ENCODE measurements around the gene SBF2.
A peak's percentile ranks its signal among the peaks of the same experiment; 100 is the strongest.
"Not testable (repeated sequence)": the region's sequence is repeated elsewhere in the genome, so short reads cannot be mapped to it uniquely, and the experiment has no call there.

SBF2 gene

GRCh38 chr11:9905960-9906791 lies 387.8 kb downstream of the SBF2 start:
- Histone ChIP-seq H3K27me3 (ENCODE audit: control insufficient read depth, insufficient read depth, low read length) (no peaks in the 10 kb centered on the region), H3K27ac (ENCODE audit: low read depth, low read length) (peak overlapping the region; percentile 95), H3K9me3 (ENCODE audit: control insufficient read depth, insufficient read depth, low read length) (no peaks in the 10 kb centered on the region), H3K4me3 (ENCODE audit: low read depth, low read length) (peak overlapping the region; percentile 15; the same call in 1 of the 2 replicates), H3K4me1 (ENCODE audit: control insufficient read depth, insufficient read depth, low read length) (peaks cover 46% of the 10 kb centered on the region), H3K9ac (ENCODE audit: low read depth, low read length) (peak overlapping the region; percentile 46), H3K36me3 (ENCODE audit: control insufficient read depth, insufficient read depth, low read length) (no peaks in the 10 kb centered on the region)

GRCh38 chr11:9905501-9905951 lies 388.5 kb downstream of the SBF2 start:
- H3K36me3 ChIP-seq (ENCODE audit: control insufficient read depth, insufficient read depth, low read length) = no peaks in the 10 kb centered on the region
- H3K27me3 ChIP-seq (ENCODE audit: control insufficient read depth, insufficient read depth, low read length) = no peaks in the 10 kb centered on the region
- peak overlapping the region; percentile 46 for H3K9ac ChIP-seq (ENCODE audit: low read depth, low read length)
- no peaks in the 10 kb centered on the region for H3K9me3 ChIP-seq (ENCODE audit: control insufficient read depth, insufficient read depth, low read length)
- peak overlapping the region; percentile 15; the same call in 1 of the 2 replicates for H3K4me3 ChIP-seq (ENCODE audit: low read depth, low read length)
- peak overlapping the region; percentile 95 for H3K27ac ChIP-seq (ENCODE audit: low read depth, low read length)
- peaks cover 48% of the 10 kb centered on the region for H3K4me1 ChIP-seq (ENCODE audit: control insufficient read depth, insufficient read depth, low read length)

- Histone ChIP-seq H3K27me3 (ENCODE audit: control insufficient read depth, insufficient read depth, low read length) (no peaks in the 10 kb centered on the region), H3K4me3 (ENCODE audit: low read depth, low read length) (no peak overlapping the region), H3K27ac (ENCODE audit: low read depth, low read length) (peak overlapping the region; percentile 33), H3K9me3 (ENCODE audit: control insufficient read depth, insufficient read depth, low read length) (no peaks in the 10 kb centered on the region), H3K4me1 (ENCODE audit: control insufficient read depth, insufficient read depth, low read length) (peaks cover 48% of the 10 kb centered on the region), H3K36me3 (ENCODE audit: control insufficient read depth, insufficient read depth, low read length) (no peaks in the 10 kb centered on the region), H3K9ac (ENCODE audit: low read depth, low read length) (no peak overlapping the region)
Observed at GRCh38 chr11:9903579-9903978, 390.4 kb downstream of the SBF2 start.

GRCh38 chr11:9901943-9902342 lies 392.1 kb downstream of the SBF2 start:
- Histone ChIP-seq H3K27ac (ENCODE audit: low read depth, low read length) (peak overlapping the region; percentile 42), H3K36me3 (ENCODE audit: control insufficient read depth, insufficient read depth, low read length) (no peaks in the 10 kb centered on the region), H3K4me1 (ENCODE audit: control insufficient read depth, insufficient read depth, low read length) (peaks cover 38% of the 10 kb centered on the region)

GRCh38 chr11:9900253-9900652 lies 393.8 kb downstream of the SBF2 start:
- not testable (repeated sequence) for H3K27me3 ChIP-seq (ENCODE audit: control insufficient read depth, insufficient read depth, low read length); H3K27ac ChIP-seq (ENCODE audit: low read depth, low read length); H3K4me3 ChIP-seq (ENCODE audit: low read depth, low read length); H3K9ac ChIP-seq (ENCODE audit: low read depth, low read length); H3K36me3 ChIP-seq (ENCODE audit: control insufficient read depth, insufficient read depth, low read length); H3K9me3 ChIP-seq (ENCODE audit: control insufficient read depth, insufficient read depth, low read length)
- peaks cover 21% of the 10 kb centered on the region for H3K4me1 ChIP-seq (ENCODE audit: control insufficient read depth, insufficient read depth, low read length)

More at GRCh38 chr11:9901943-9902342, 392.1 kb downstream of the SBF2 start:
- Histone ChIP-seq H3K4me3 (ENCODE audit: low read depth, low read length) (no peak overlapping the region), H3K9ac (ENCODE audit: low read depth, low read length) (no peak overlapping the region), H3K27me3 (ENCODE audit: control insufficient read depth, insufficient read depth, low read length) (no peaks in the 10 kb centered on the region), H3K9me3 (ENCODE audit: control insufficient read depth, insufficient read depth, low read length) (no peaks in the 10 kb centered on the region)

GRCh38 chr11:9899676-9900075 lies 394.3 kb downstream of the SBF2 start:
- H3K27ac ChIP-seq (ENCODE audit: low read depth, low read length) = no peak overlapping the region
- H3K4me3 ChIP-seq (ENCODE audit: low read depth, low read length) = no peak overlapping the region
- H3K27me3 ChIP-seq (ENCODE audit: control insufficient read depth, insufficient read depth, low read length) = no peaks in the 10 kb centered on the region
- no peak overlapping the region for H3K9ac ChIP-seq (ENCODE audit: low read depth, low read length)
- 0 out of 2 replicates have a peak, but pooled peaks cover 8% of the 10 kb centered on the region for H3K36me3 ChIP-seq (ENCODE audit: control insufficient read depth, insufficient read depth, low read length)
- H3K4me1 ChIP-seq (ENCODE audit: control insufficient read depth, insufficient read depth, low read length) = peaks cover 15% of the 10 kb centered on the region
- no peaks in the 10 kb centered on the region for H3K9me3 ChIP-seq (ENCODE audit: control insufficient read depth, insufficient read depth, low read length)

GRCh38 chr11:9896902-9897301 lies 397.1 kb downstream of the SBF2 start:
- Histone ChIP-seq H3K9me3 (ENCODE audit: control insufficient read depth, insufficient read depth, low read length) (no peaks in the 10 kb centered on the region), H3K4me3 (ENCODE audit: low read depth, low read length) (no peak overlapping the region)

GRCh38 chr11:9895006-9895405 lies 399.0 kb downstream of the SBF2 start:
- no peak overlapping the region for H3K27ac ChIP-seq (ENCODE audit: low read depth, low read length)
- H3K4me3 ChIP-seq (ENCODE audit: low read depth, low read length) = no peak overlapping the region
- H3K9ac ChIP-seq (ENCODE audit: low read depth, low read length) = no peak overlapping the region
- H3K4me1 ChIP-seq (ENCODE audit: control insufficient read depth, insufficient read depth, low read length) = peaks cover 10% of the 10 kb centered on the region
- H3K27me3 ChIP-seq (ENCODE audit: control insufficient read depth, insufficient read depth, low read length) = no peaks in the 10 kb centered on the region
- H3K9me3 ChIP-seq (ENCODE audit: control insufficient read depth, insufficient read depth, low read length) = no peaks in the 10 kb centered on the region
- 0 out of 2 replicates have a peak, but pooled peaks cover 8% of the 10 kb centered on the region for H3K36me3 ChIP-seq (ENCODE audit: control insufficient read depth, insufficient read depth, low read length)

More at GRCh38 chr11:9896902-9897301, 397.1 kb downstream of the SBF2 start:
- H3K27me3 ChIP-seq (ENCODE audit: control insufficient read depth, insufficient read depth, low read length) = no peaks in the 10 kb centered on the region
- peaks cover 17% of the 10 kb centered on the region for H3K4me1 ChIP-seq (ENCODE audit: control insufficient read depth, insufficient read depth, low read length)
- 0 out of 2 replicates have a peak, but pooled peaks cover 8% of the 10 kb centered on the region for H3K36me3 ChIP-seq (ENCODE audit: control insufficient read depth, insufficient read depth, low read length)
- H3K27ac ChIP-seq (ENCODE audit: low read depth, low read length) = no peak overlapping the region
- H3K9ac ChIP-seq (ENCODE audit: low read depth, low read length) = no peak overlapping the region

- Histone ChIP-seq H3K36me3 (ENCODE audit: control insufficient read depth, insufficient read depth, low read length) (0 out of 2 replicates have a peak, but pooled peaks cover 8% of the 10 kb centered on the region), H3K27ac (ENCODE audit: low read depth, low read length) (no peak overlapping the region), H3K4me1 (ENCODE audit: control insufficient read depth, insufficient read depth, low read length) (peaks cover 10% of the 10 kb centered on the region)
Observed at GRCh38 chr11:9893474-9893873, 400.5 kb downstream of the SBF2 start.

GRCh38 chr11:9888938-9889337 lies 405.1 kb downstream of the SBF2 start:
- Histone ChIP-seq H3K27me3 (ENCODE audit: control insufficient read depth, insufficient read depth, low read length) (no peaks in the 10 kb centered on the region), H3K27ac (ENCODE audit: low read depth, low read length) (no peak overlapping the region), H3K36me3 (ENCODE audit: control insufficient read depth, insufficient read depth, low read length) (no peaks in the 10 kb centered on the region), H3K4me1 (ENCODE audit: control insufficient read depth, insufficient read depth, low read length) (peaks cover 18% of the 10 kb centered on the region), H3K4me3 (ENCODE audit: low read depth, low read length) (no peak overlapping the region), H3K9ac (ENCODE audit: low read depth, low read length) (no peak overlapping the region), H3K9me3 (ENCODE audit: control insufficient read depth, insufficient read depth, low read length) (no peaks in the 10 kb centered on the region)

More at GRCh38 chr11:9893474-9893873, 400.5 kb downstream of the SBF2 start:
- H3K9me3 ChIP-seq (ENCODE audit: control insufficient read depth, insufficient read depth, low read length) = no peaks in the 10 kb centered on the region
- no peak overlapping the region for H3K9ac ChIP-seq (ENCODE audit: low read depth, low read length)
- no peaks in the 10 kb centered on the region for H3K27me3 ChIP-seq (ENCODE audit: control insufficient read depth, insufficient read depth, low read length)
- no peak overlapping the region for H3K4me3 ChIP-seq (ENCODE audit: low read depth, low read length)

GRCh38 chr11:9887472-9887871 lies 406.5 kb downstream of the SBF2 start:
- H3K9me3 ChIP-seq (ENCODE audit: control insufficient read depth, insufficient read depth, low read length) = no peaks in the 10 kb centered on the region
- H3K4me1 ChIP-seq (ENCODE audit: control insufficient read depth, insufficient read depth, low read length) = peaks cover 9% of the 10 kb centered on the region
- H3K27ac ChIP-seq (ENCODE audit: low read depth, low read length) = no peak overlapping the region
- H3K27me3 ChIP-seq (ENCODE audit: control insufficient read depth, insufficient read depth, low read length) = no peaks in the 10 kb centered on the region
- H3K36me3 ChIP-seq (ENCODE audit: control insufficient read depth, insufficient read depth, low read length) = no peaks in the 10 kb centered on the region
- H3K4me3 ChIP-seq (ENCODE audit: low read depth, low read length) = no peak overlapping the region
- H3K9ac ChIP-seq (ENCODE audit: low read depth, low read length) = no peak overlapping the region
